ENCODE measurements around the gene CDH2. TPM values are rescaled to one million over a fixed set of nuclear protein-coding genes. Genes with fewer than 3 reads are reported as not detected.

The CDH2 gene
- total RNA-seq, 1 experiment from 2014 or later = 34.0 TPM

DNA sequence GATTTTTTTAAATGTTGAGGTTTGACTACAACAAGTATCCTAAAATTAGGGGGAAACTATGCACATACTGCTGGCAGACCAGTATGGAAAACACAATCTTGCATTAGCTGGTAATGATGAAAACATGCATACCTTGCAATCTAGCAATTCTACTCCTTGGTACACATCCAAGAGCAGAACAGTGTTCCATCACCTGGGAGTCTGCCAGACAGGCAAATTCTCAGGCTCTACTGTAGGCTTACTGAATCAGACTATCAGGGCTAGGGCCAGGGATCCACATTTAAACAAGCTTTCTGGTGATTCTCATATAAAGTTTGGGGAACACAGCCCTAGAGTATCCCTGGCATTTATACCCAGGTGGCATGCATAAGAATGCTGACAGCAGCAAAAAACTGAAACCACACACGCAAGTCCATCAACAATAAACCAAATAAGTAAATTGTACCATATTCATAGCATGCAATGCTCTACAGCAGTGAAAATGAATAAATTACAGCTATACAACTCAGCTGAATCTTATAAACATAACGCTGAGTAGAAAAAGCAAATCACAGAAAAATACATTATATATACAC, 13.6 kb downstream of the CDH2 start:
- H3F3A ChIP-seq (ENCODE audit: low read length, unreplicated experiment) = no peaks in the 10 kb centered on the region
- TF ChIP-seq, protein P1, sequence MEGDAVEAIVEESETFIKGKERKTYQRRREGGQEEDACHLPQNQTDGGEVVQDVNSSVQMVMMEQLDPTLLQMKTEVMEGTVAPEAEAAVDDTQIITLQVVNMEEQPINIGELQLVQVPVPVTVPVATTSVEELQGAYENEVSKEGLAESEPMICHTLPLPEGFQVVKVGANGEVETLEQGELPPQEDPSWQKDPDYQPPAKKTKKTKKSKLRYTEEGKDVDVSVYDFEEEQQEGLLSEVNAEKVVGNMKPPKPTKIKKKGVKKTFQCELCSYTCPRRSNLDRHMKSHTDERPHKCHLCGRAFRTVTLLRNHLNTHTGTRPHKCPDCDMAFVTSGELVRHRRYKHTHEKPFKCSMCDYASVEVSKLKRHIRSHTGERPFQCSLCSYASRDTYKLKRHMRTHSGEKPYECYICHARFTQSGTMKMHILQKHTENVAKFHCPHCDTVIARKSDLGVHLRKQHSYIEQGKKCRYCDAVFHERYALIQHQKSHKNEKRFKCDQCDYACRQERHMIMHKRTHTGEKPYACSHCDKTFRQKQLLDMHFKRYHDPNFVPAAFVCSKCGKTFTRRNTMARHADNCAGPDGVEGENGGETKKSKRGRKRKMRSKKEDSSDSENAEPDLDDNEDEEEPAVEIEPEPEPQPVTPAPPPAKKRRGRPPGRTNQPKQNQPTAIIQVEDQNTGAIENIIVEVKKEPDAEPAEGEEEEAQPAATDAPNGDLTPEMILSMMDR (conservative IDR thresholded peaks at IDR 0.05; ENCODE audit: low read depth, low read length) = no peak
- TF ChIP-seq EZH2phosphoT487 (IDR thresholded peaks at IDR 0.05; ENCODE audit: borderline replicate concordance, low read length) (no peak), EZH2 (IDR thresholded peaks at IDR 0.05; ENCODE audit: low read length, unreplicated experiment) (no peak)
- H3K9me3 ChIP-seq (ENCODE audit: low read length) = no peaks in the 10 kb centered on the region
- peak; percentile 42 for DNase-seq
- H3K36me3 ChIP-seq (ENCODE audit: low read depth, low read length) = no peaks in the 10 kb centered on the region
- no TSS peak for BruUV-seq (replicated peaks)
- no peaks in the 10 kb centered on the region for H4K20me1 ChIP-seq (ENCODE audit: low read length)
- H3K4me1 ChIP-seq (ENCODE audit: insufficient read depth, low read length) = peaks cover 24% of the 10 kb centered on the region
- H3K27ac ChIP-seq (ENCODE audit: low read length) = no peak overlapping the region
- POLR2A ChIA-PET (ENCODE audit: unreplicated experiment) = no interaction called here
- H3K9me2 ChIP-seq (replicated peaks; ENCODE audit: low read length) = no peaks in the 10 kb centered on the region
- H3K4me3 ChIP-seq (ENCODE audit: low read length) = no peak overlapping the region
- no peak overlapping the region for H2AFZ ChIP-seq (ENCODE audit: low read length)
- H3K27me3 ChIP-seq (ENCODE audit: low read length) = no peaks in the 10 kb centered on the region
- intact Hi-C loops (cut with micrococcal nuclease) = no loop called here
- no peak overlapping the region for H3K9ac ChIP-seq (ENCODE audit: low read length)
- CTCF ChIA-PET = no interaction called here
- ATAC-seq = no peak
- no peak overlapping the region for H3K4me2 ChIP-seq (ENCODE audit: low read length)
- H3K79me2 ChIP-seq (ENCODE audit: low read length) = peaks cover 84% of the 10 kb centered on the region

DNA sequence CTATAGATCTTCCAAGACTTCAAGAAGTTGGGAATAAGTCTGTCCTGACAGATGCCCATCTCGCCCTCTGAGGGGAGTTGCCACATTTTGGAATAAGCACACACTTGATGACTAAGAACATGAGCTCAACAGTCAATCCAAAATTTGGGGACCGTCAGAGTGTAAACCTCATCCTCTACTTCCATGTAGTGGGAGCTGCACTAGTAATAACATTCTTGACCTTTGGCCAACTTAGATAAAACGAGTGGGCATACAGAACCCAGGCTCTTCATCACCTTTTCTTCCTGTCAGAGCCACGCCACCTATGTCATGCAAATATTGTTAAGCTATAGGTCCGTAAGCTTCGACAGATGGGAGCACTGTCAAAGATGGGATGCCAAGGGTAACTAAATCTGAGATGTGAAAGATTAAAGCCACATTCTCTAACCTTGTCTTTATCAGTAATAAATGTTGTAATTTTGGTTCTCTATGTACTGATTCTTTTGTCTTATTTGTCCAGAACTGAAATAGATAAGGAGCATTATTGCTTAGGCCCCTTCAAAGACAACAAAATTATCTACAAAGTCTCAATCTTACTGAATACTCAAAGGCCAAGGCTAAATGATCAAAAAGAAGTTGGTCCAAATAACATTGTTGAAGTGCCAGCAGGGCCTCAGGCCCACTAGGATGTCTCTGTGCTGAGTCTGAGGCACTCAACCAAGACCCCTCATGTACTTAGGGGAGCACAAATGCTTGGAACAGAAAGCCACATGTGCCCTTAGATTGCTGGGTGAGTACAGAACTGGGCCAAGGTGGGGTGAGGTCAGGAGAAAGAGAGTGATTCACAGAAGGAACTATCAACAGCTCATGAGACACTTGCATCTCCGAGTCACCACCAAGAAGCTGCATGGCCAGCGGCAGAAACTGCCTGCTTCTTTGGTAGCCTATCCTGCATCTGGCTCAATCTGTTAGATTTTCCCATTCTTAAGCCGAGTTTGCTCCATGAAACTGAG, 15.0 kb downstream of the CDH2 start:
- Histone ChIP-seq H3K79me2 (ENCODE audit: low read length) (peaks cover 82% of the 10 kb centered on the region), H3K27me3 (ENCODE audit: low read length) (no peaks in the 10 kb centered on the region), H3K9me3 (ENCODE audit: low read length) (no peaks in the 10 kb centered on the region), H3K4me1 (ENCODE audit: insufficient read depth, low read length) (peaks cover 24% of the 10 kb centered on the region), H3K36me3 (ENCODE audit: low read depth, low read length) (no peaks in the 10 kb centered on the region), H4K20me1 (ENCODE audit: low read length) (no peaks in the 10 kb centered on the region), H2AFZ (ENCODE audit: low read length) (no peak overlapping the region), H3F3A (ENCODE audit: low read length, unreplicated experiment) (no peaks in the 10 kb centered on the region), H3K4me3 (ENCODE audit: low read length) (no peak overlapping the region), H3K9ac (ENCODE audit: low read length) (no peak overlapping the region), H3K27ac (ENCODE audit: low read length) (no peak overlapping the region), H3K4me2 (ENCODE audit: low read length) (peak overlapping the region; percentile 23), H3K9me2 (replicated peaks; ENCODE audit: low read length) (no peaks in the 10 kb centered on the region)
- TF ChIP-seq EZH2phosphoT487 (IDR thresholded peaks at IDR 0.05; ENCODE audit: borderline replicate concordance, low read length) (no peak), EZH2 (IDR thresholded peaks at IDR 0.05; ENCODE audit: low read length, unreplicated experiment) (no peak)
- TF ChIP-seq, protein P1 (conservative IDR thresholded peaks at IDR 0.05; ENCODE audit: low read depth, low read length) = no peak
- no TSS peak for BruUV-seq (replicated peaks)
- intact Hi-C loops (cut with micrococcal nuclease) = no loop called here
- DNase-seq (peak; percentile 59), ATAC-seq (peak; percentile 86)
- ChIA-PET CTCF (no interaction called here), POLR2A (ENCODE audit: unreplicated experiment) (no interaction called here)

DNA sequence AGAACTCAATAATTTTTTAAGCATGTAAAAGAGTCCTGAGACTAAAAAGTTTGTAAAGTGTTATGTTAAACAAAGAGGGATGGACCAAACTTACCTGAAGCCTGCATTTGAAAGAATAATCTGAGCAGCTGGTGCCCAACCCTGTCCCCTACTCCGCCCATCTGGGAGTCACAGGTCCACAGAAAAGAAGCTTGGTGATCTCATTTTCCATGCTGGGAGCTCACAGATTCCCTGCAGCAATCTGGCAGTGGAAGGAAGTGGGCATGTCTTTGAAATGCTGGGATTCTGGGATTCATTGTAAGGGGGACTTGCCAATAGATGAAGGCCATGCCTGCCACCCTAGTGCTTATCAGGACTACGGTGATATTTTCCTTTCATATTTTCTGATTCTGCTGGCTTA, 17.9 kb downstream of the CDH2 start:
- Histone ChIP-seq H3K4me3 (ENCODE audit: low read length) (no peak overlapping the region), H3K9me3 (ENCODE audit: low read length) (no peaks in the 10 kb centered on the region), H3K4me1 (ENCODE audit: insufficient read depth, low read length) (peaks cover 24% of the 10 kb centered on the region), H4K20me1 (ENCODE audit: low read length) (no peaks in the 10 kb centered on the region), H3K27ac (ENCODE audit: low read length) (no peak overlapping the region), H3K79me2 (ENCODE audit: low read length) (peaks cover 59% of the 10 kb centered on the region), H3K27me3 (ENCODE audit: low read length) (no peaks in the 10 kb centered on the region), H3K9me2 (replicated peaks; ENCODE audit: low read length) (no peaks in the 10 kb centered on the region), H3K4me2 (ENCODE audit: low read length) (no peak overlapping the region), H3F3A (ENCODE audit: low read length, unreplicated experiment) (no peaks in the 10 kb centered on the region), H3K9ac (ENCODE audit: low read length) (no peak overlapping the region), H3K36me3 (ENCODE audit: low read depth, low read length) (no peaks in the 10 kb centered on the region), H2AFZ (ENCODE audit: low read length) (no peak overlapping the region)
- BruUV-seq (replicated peaks) = no TSS peak
- DNase-seq (peak; percentile 50), ATAC-seq (peak; percentile 46; the same call in 1 of the 2 replicates)
- POLR2A ChIA-PET (ENCODE audit: unreplicated experiment) = no interaction called here
- intact Hi-C loops (cut with micrococcal nuclease) = no loop called here
- CTCF ChIA-PET = no interaction called here
- TF ChIP-seq, protein P1 (conservative IDR thresholded peaks at IDR 0.05; ENCODE audit: low read depth, low read length) = no peak
- TF ChIP-seq EZH2 (IDR thresholded peaks at IDR 0.05; ENCODE audit: low read length, unreplicated experiment) (no peak), EZH2phosphoT487 (IDR thresholded peaks at IDR 0.05; ENCODE audit: borderline replicate concordance, low read length) (no peak)

Data from PC-3 (cell line).